B cell (primary cell): ENCODE measurements around the gene LGALS3. TPM values are rescaled to one million over a fixed set of nuclear protein-coding genes. Genes with fewer than 3 reads are reported as not detected.

Experiments
- ATAC-seq: fragments of 200-7000 bp; cut with Tn5 transposase; one replicate; pipeline ENCODE4 v1.10.0; 2021; ENCODE audit warnings: low read depth, mild to moderate bottlenecking, moderate number of reproducible peaks, moderate library complexity
- CTCF ChIA-PET: fragments of 350-600 bp; sonication (Branson Sonifier 250); formaldehyde crosslinking; loops from one replicate; lab custom pipeline; 2021; ENCODE audit warnings: antibody characterized with exemption, inconsistent platforms; lab: Charles Lee
- POLR2A ChIA-PET: fragments of 350-600 bp; sonication (Branson Sonifier 250); formaldehyde crosslinking; loops from one replicate; lab custom pipeline; 2021; ENCODE audit warnings: antibody characterized with exemption; lab: Charles Lee
- DNase-seq: peaks from one replicate; pipeline ENCODE4 v3.0.0; 2013
- H2AFZ ChIP-seq: 2 replicates; pipeline ENCODE4 v1.6.1; 2012; ENCODE audit warnings: mild to moderate bottlenecking, low read depth, low read length; ENCODE audit not compliant: insufficient read depth, poor library complexity, severe bottlenecking
- H3K27ac ChIP-seq, 2 donors: 1 replicate in 1 of 2; 2 replicates in 1 of 2; pipeline ENCODE4 v1.5.1; 2012 to 2013; ENCODE audit warnings: low read length in 2 of 2, mild to moderate bottlenecking in 2 of 2, moderate library complexity in 1 of 2
- H3K27me3 ChIP-seq, 4 experiments: fragments of 200-600 bp in 1 of 4; sonication (generic) in 1 of 4; replicated peaks in 1 of 4; 1 replicate in 2 of 4; 2 replicates in 2 of 4; pipeline versions ENCODE4 v1.6.1 to v1.7.0; 2013 to 2016; ENCODE audit warnings: low read length in 3 of 4, mild to moderate bottlenecking in 2 of 4, mixed read lengths in 1 of 4, moderate library complexity in 1 of 4; ENCODE audit not compliant: insufficient read depth in 4 of 4, control insufficient read depth in 3 of 4; ENCODE audit errors: control extremely low read depth in 1 of 4
- H3K36me3 ChIP-seq, 2 experiments: replicated peaks in 1 of 2; 1 replicate in 1 of 2; 2 replicates in 1 of 2; pipeline versions ENCODE4 v1.6.1 to v1.7.1; 2013; ENCODE audit warnings: low read length in 1 of 2; ENCODE audit not compliant: insufficient read depth in 2 of 2, control insufficient read depth in 1 of 2; ENCODE audit errors: control extremely low read depth in 1 of 2, extremely low read depth in 1 of 2
- H3K4me1 ChIP-seq, 2 donors: fragments of 200-600 bp in 1 of 2; sonication (generic) in 1 of 2; 1 replicate in 1 of 2; 2 replicates in 1 of 2; pipeline versions ENCODE4 v1.5.1 to v1.6.1; 2013 to 2017; ENCODE audit warnings: low read length in 2 of 2; ENCODE audit not compliant: control insufficient read depth in 2 of 2, insufficient read depth in 2 of 2
- H3K4me2 ChIP-seq: replicated peaks from 2 replicates; pipeline ENCODE3; 2012; ENCODE audit warnings: mild to moderate bottlenecking, low read depth, low read length; ENCODE audit not compliant: poor library complexity, severe bottlenecking
- H3K4me3 ChIP-seq, 5 experiments: fragments of 200-600 bp in 1 of 5; sonication (generic) in 1 of 5; 1 replicate in 3 of 5; 2 replicates in 2 of 5; pipeline versions ENCODE4 v1.5.1 to v1.7.0; 2011 to 2016; ENCODE audit warnings: low read length in 4 of 5, mild to moderate bottlenecking in 4 of 5, low read depth in 2 of 5, control low read depth in 1 of 5, moderate library complexity in 1 of 5; ENCODE audit not compliant: insufficient read depth in 1 of 5; ENCODE audit errors: control extremely low read depth in 1 of 5, extremely low read depth in 1 of 5
- H3K79me2 ChIP-seq: fragments of 200-600 bp; sonication (generic); one replicate; pipeline ENCODE4 v1.6.0; 2016; ENCODE audit warnings: low read length; ENCODE audit not compliant: control insufficient read depth, insufficient read depth
- H3K9ac ChIP-seq: fragments of 200-600 bp; sonication (generic); 2 replicates; pipeline ENCODE4 v1.6.1; 2017; ENCODE audit warnings: mild to moderate bottlenecking, low read length, moderate library complexity
- H3K9me3 ChIP-seq, 3 donors: one replicate each; pipeline versions ENCODE4 v1.6.1 to v1.7.1; 2013; ENCODE audit warnings: low read length in 2 of 3; ENCODE audit not compliant: control insufficient read depth in 2 of 3, insufficient read depth in 1 of 3; ENCODE audit errors: control extremely low read depth in 1 of 3
- H4K20me1 ChIP-seq: 2 replicates; pipeline ENCODE4 v1.6.0; 2012; ENCODE audit warnings: mild to moderate bottlenecking, low read length; ENCODE audit not compliant: insufficient read depth, control insufficient read depth, poor library complexity, severe bottlenecking
- H3K27ac Mint-ChIP-seq: one replicate; pipeline ENCODE4 v1.8.0; 2021; ENCODE audit warnings: mixed read lengths
- H3K27me3 Mint-ChIP-seq: one replicate; pipeline ENCODE4 v1.8.0; 2021; ENCODE audit warnings: mixed read lengths
- H3K4me1 Mint-ChIP-seq: one replicate; pipeline ENCODE4 v1.8.0; 2021; ENCODE audit warnings: mixed read lengths
- H3K4me3 Mint-ChIP-seq: one replicate; pipeline ENCODE4 v1.8.0; 2021; ENCODE audit warnings: mixed read lengths
- H3K9me3 Mint-ChIP-seq: one replicate; pipeline ENCODE4 v1.8.0; 2022; ENCODE audit warnings: mixed read lengths; ENCODE audit not compliant: insufficient read depth
- EZH2 ChIP-seq: IDR thresholded peaks from 2 replicates; pipeline ENCODE4 v1.6.1; 2012; ENCODE audit warnings: borderline replicate concordance, low read depth, mild to moderate bottlenecking, moderate library complexity, low read length; ENCODE audit not compliant: insufficient read depth, poor library complexity, severe bottlenecking
- WGBS: methylation state at CpG from one replicate; pipeline ENCODE4 v1.1.5; 2013; ENCODE audit warnings: missing lambda C conversion rate; ENCODE audit not compliant: insufficient coverage; 5-methylcytosine and 5-hydroxymethylcytosine counted together
- intact Hi-C: fragments of 100-400 bp; cut with micrococcal nuclease; formaldehyde crosslinking; loops from one replicate; pipeline ENCODE4 v1.10.0; 2022
- polyA plus RNA-seq: library from polyadenylated mRNA; depleted of rRNA; stranded (reverse); fragments of >200 nt; gene quantifications from 2 replicates; pipeline ENCODE4 v1.2.3, GENCODE V29; 2012
- total RNA-seq, 2 donors: library from RNA; stranded (reverse); fragments of 120-200 nt in 1 of 2; gene quantifications; 1 replicate in 1 of 2; 2 replicates in 1 of 2; pipeline versions ENCODE4 v1.2.3 to v1.2.4, GENCODE V29; 2013 to 2022
- TF ChIP-seq, protein P1 (sequence below): fragments of 200-600 bp; IDR thresholded peaks from one replicate; pipeline ENCODE4 v1.8.0; 2022; ENCODE audit warnings: antibody characterized with exemption, mild to moderate bottlenecking

The LGALS3 gene
- total and polyA plus RNA-seq, 2 donors (not counting 1 experiment from before 2014, with no cell fraction given) = 7.0 to 21.1 TPM

DNA sequence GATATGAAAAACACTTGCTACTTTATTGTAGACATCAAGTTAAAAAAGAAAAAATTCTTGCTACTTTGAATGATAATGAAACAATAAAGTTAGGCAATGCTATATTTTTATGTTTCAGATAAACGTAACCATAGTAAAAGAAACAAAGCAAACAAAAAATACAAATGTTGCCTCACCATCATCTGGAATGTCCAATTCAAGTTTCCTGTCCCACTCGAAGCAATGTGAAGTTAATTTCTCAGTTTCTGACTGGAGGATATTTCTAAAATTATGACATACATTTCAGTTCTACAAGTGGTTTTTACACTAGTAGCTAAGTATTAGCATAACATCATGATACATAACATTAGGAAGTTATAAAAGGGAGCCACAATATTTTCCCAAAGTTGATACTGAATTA lies 41.5 kb downstream of the LGALS3 start:
- Histone ChIP-seq H2AFZ (no peak overlapping the region), H3K9ac (no peak overlapping the region), H3K27ac (no peak overlapping the region), H3K4me1 (no peaks in the 10 kb centered on the region), H4K20me1 (no peaks in the 10 kb centered on the region), H3K79me2 (no peaks in the 10 kb centered on the region), H3K4me2 (no peak overlapping the region), H3K36me3 (no peaks in the 10 kb centered on the region), H3K9me3 (no peaks in the 10 kb centered on the region), H3K27me3 (no peaks in the 10 kb centered on the region), H3K4me3 (no peak overlapping the region)
- Mint-ChIP-seq H3K27me3 (no peaks in the 10 kb centered on the region), H3K9me3 (no peaks in the 10 kb centered on the region), H3K4me1 (no peaks in the 10 kb centered on the region), H3K27ac (no peak overlapping the region), H3K4me3 (no peak overlapping the region)
- ATAC-seq (no peak), DNase-seq (no peak)
- no peak for TF ChIP-seq EZH2
- TF ChIP-seq, protein P1, sequence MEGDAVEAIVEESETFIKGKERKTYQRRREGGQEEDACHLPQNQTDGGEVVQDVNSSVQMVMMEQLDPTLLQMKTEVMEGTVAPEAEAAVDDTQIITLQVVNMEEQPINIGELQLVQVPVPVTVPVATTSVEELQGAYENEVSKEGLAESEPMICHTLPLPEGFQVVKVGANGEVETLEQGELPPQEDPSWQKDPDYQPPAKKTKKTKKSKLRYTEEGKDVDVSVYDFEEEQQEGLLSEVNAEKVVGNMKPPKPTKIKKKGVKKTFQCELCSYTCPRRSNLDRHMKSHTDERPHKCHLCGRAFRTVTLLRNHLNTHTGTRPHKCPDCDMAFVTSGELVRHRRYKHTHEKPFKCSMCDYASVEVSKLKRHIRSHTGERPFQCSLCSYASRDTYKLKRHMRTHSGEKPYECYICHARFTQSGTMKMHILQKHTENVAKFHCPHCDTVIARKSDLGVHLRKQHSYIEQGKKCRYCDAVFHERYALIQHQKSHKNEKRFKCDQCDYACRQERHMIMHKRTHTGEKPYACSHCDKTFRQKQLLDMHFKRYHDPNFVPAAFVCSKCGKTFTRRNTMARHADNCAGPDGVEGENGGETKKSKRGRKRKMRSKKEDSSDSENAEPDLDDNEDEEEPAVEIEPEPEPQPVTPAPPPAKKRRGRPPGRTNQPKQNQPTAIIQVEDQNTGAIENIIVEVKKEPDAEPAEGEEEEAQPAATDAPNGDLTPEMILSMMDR = no peak
- POLR2A ChIA-PET = no interaction called here
- CTCF ChIA-PET = interaction anchor here (0.7 to 1.6 kb wide), 2 partner anchors 9 to 119 kb away, joined by 3 read pairs; partner anchors contain the start of gene MAPK1IP1L
- intact Hi-C loops = no loop called here
- no CpG with 5 or more reads among the region's 2 CpGs for WGBS

DNA sequence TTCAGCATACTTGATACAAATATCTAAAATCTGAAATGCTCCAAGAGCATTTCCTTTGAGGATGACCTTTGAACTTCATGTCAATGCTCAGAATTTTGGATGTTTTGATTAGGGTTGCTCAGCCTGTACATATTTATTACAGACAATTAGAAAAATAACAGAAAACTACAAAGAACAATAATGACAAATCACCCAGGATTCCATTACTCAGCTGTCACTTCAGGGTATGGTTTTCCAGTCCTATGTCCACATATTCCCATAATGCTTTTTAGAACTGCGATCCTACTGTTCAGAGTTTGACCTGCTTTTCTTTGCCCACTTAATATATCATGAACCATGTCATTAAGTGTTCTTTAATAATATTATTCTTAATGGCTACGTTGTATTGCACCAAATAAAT lies 51.0 kb downstream of the LGALS3 start:
- Histone ChIP-seq H3K27me3 (no peaks in the 10 kb centered on the region), H3K27ac (no peak overlapping the region), H3K4me3 (no peak overlapping the region), H3K4me2 (peak overlapping the region; percentile 26), H3K9ac (no peak overlapping the region), H4K20me1 (no peaks in the 10 kb centered on the region), H3K4me1 (peaks cover 7 to 9% of the 10 kb centered on the region in 2 donors), H3K36me3 (no peaks in the 10 kb centered on the region), H3K79me2 (no peaks in the 10 kb centered on the region), H3K9me3 (no peaks in the 10 kb centered on the region), H2AFZ (peak overlapping the region; percentile 65)
- ChIA-PET CTCF (interaction anchor here (1.0 to 1.2 kb wide), 2 partner anchors 9 to 20 kb away, joined by 3 to 5 read pairs; no protein-coding TSS in a partner anchor), POLR2A (no interaction called here)
- TF ChIP-seq EZH2 = no peak
- TF ChIP-seq, protein P1 = no peak
- H3K4me1 Mint-ChIP-seq = peaks cover 12% of the 10 kb centered on the region
- intact Hi-C loops = no loop called here
- no peaks in the 10 kb centered on the region for H3K27me3 Mint-ChIP-seq
- no peak overlapping the region for H3K27ac Mint-ChIP-seq
- DNase-seq (no peak), ATAC-seq (no peak)
- no peak overlapping the region for H3K4me3 Mint-ChIP-seq
- no peaks in the 10 kb centered on the region for H3K9me3 Mint-ChIP-seq
- WGBS = no CpG with 5 or more reads among the region's 2 CpGs
